Left renal pelvis (tissue), 4 donors: ENCODE results near the gene PTPRT. TPM values are rescaled to one million over a fixed set of nuclear protein-coding genes. Genes with fewer than 3 reads are reported as not detected.

Source experiments
- DNase-seq, 4 donors: peaks; one replicate each; pipeline ENCODE4 v3.0.0-alpha.2; 2013; ENCODE audit warnings: low read depth in 4 of 4, low spot score in 3 of 4
- polyA plus RNA-seq, 4 donors: library from polyadenylated mRNA; unstranded; fragments of 120-200 nt; gene quantifications; one replicate each; pipeline ENCODE4 v1.2.1, GENCODE V29; 2013; ENCODE audit not compliant: insufficient read length in 4 of 4

PTPRT gene
- polyA plus RNA-seq, 4 donors: 0.43 to 22.1 (median 0.89) TPM

DNA sequence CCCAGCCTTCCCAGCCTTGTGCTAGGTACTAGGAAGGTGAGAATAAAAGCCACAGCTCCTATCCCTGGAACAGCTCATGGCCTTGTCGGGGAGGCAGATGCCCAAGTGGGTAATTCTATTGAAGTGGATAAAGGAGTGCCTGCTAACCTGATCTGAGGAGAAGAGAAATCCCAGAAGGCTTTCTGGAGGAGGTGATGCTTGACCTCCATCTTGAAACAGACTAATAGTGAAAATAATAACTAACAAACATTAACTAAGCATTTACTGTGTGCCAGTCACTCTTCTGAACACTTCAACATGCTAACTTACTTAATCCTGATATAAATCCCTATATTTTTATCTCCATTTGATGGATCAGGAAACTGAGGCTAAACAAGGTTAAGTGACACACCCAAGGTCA is 1078.4 kb downstream of the PTPRT start:
- no peak for DNase-seq

- DNase-seq: no peak
These were observed 1079.4 kb downstream of the PTPRT start for GRCh38 chr20:42110301-42110700.

DNA sequence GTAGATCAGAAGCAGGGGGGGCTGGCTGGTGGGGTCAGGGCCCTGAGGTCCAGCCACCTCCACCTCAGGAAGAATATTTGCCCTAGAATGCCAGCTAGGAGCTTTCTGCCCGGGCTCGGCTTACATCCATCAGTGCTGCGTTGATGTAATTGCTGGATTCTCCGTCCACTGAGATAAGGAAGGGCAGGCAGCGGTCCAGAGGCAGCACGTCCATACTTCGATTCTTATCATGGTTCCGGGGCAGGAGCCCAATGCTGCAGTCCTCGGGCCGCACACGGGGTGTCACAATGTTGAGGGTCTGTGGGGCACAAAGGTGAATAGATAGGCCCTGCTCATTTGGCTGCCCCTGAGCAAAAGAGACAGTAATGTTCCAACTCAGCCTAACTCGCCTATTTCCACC is 1087.7 kb downstream of the PTPRT start:
- no peak for DNase-seq

DNA sequence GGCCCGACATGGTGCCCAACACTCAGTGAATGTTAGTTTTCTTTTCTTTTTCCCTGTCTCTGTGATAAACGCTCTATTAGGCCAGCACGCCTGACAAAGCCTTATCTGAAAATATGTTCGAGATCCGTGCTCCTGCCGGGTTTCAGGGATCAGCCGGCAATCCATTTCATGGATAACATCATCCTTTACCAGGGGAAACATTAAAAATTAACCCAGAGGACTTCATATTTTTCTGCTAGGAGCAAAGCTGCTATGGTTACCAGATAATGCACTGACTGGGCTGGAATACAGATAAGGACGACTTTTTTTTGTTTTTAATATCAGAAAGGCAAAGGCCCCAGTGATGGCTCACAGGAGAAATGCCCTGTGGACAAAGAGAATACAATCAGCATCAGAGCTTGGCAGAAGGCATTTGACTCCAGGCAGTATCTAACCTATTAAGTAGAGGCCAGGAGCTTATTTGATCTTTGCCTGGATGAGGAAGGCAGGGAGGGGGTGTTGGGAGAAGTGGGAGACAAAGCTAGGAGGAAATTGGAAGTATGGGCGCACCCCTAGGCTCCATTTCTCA is 1089.5 kb downstream of the PTPRT start:
- no peak for DNase-seq

- no peak for DNase-seq
These were observed 1090.6 kb downstream of the PTPRT start for GRCh38 chr20:42099101-42099500.

GRCh38 chr20:42098418-42098817 is 1091.3 kb downstream of the PTPRT start:
- DNase-seq: no peak

DNA sequence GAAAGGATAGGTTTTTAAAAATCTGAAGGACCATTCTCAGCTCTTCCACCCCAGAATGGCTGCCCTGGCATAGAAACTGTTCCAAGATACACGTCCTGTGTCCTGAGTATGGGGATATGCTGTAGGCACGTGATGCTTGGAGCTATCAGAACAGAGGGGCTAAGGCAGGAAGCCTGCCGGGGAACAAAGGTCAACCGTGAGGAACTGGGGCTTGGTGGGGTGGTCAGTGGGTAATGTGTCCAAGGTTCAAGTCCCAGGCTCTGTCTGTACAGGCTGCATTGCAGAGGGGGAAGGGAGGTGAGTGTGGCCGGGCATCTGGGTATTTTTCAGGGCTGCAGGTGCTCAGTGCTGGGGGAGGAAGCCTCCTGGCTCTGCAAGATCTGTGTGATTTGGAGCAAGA is 1092.0 kb downstream of the PTPRT start:
- no peak for DNase-seq

DNA sequence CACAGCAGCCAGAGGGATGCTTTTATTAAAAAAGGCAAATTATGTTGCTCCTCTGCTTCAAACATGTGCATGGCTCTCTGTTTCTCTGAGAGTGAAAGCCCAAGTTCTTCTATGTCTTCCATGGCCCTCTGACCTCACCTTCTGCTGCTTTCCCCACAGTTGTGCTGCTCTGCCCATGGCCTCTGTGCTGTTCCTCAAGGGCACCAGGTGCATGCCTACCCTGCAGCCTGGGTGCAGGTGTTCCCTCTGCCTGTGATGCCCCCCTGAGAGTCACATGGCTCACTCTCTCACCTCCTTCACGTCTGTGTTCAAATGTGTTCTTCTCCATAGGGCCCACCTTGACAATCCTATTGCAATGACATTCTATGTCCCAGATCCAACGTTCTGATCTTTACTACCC is 1094.5 kb downstream of the PTPRT start:
- no peak for DNase-seq

DNA sequence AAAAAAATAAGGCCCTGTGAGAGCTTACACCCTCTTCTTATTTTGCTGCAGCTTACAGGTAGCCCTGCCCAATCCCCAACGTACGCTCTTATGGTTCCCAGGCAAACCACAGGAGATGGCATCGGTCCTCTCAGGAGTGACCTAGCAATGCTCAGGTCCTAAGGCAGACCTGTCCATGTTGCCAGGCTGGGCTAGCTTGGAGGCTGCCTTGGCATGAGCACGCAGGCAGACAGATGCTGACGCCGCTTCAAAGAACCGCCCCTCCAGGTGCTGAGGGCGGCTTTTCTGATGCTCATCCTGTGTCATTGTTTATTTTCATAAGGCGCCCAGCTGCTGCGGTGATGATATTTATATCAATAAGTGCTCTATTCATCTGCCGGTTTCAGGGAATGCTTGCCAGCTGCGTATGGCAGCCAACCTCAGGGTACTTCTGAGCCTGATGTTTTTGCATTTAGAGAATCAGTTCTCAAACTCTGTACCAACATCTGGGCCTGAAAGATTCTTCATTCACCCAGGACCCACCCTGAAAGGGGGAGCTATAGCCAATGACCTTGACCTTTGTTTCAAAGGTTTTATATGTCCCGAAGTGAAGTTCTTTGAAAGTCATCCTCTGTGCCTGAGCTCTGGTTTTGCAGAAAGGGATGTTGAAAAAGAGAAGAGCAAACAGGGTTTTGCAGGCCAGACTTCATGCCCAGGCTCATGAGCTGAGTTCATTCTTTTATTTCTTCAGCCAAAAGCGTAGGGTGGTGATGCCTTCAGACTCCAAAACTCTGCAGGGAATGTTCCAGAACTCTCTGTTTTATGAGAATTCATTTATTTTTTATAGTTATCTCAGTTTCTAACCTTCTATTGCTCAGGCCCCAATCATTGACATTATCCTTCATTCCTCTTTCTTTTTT is 1095.9 kb downstream of the PTPRT start:
- DNase-seq: no peak

GRCh38 chr20:42093041-42093440 is 1096.7 kb downstream of the PTPRT start:
- DNase-seq: no peak

GRCh38 chr20:42085366-42085765 is 1104.3 kb downstream of the PTPRT start:
- DNase-seq: no peak

- no peak for DNase-seq
These were observed 1106.4 kb downstream of the PTPRT start for GRCh38 chr20:42083280-42083679.

DNA sequence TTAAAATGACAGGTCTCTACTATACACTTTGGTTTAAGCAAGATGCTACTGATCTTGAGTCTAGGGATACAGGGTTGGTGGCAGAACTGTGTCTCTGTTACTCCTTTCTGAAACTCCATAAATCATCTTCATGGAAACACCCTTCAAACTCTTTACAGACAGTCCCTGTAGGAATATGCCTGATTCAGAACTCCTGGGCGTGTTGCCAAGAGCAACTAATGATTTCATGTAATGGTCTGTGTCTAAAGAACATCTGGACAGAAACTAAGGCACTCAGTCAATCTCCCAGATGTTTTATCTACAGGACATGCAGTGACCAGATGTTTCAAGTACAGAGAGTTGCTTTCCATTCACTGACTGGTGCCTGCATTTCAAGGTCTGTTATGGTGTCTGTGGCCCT is 1107.1 kb downstream of the PTPRT start:
- peak; percentile 46 to 73 (median 60) for DNase-seq

DNA sequence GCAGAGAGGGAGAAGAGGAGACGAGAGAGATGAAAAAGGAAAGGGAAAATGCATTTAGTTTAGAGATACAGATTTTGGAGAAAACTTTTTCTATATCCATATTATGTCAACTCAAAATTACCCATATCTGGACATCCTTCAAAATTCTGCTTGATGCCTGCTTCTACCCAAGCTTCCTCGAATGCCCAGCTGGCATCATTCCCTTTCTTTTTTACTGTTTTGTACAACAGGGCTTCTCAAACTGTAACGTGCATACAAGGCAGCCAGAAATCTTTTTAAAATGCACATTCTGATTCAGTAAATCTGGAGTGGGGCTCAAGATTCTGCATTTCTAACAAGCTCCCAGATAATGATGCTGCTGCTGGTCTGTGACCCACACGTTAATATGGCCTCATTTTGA is 1108.8 kb downstream of the PTPRT start:
- no peak for DNase-seq

DNA sequence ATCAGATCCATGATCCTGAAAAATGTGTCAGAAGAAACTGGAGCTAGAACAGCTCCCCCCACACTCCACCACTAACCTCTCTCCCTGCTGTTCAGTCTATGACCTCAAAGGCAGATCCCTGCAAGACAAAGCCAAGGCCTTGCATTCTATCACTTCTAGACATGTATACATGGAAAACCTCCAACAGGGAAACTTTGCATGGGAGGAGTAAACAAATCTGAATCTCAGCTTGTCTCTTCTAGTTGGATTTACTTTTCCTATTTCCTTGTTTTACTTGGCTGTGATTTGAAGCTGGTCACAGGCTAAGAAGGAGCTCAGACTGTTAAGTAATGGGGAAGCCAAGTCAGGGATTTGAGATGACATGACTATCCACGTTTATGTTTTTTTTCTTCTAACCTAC is 1114.8 kb downstream of the PTPRT start:
- DNase-seq: no peak

- no peak for DNase-seq
These were observed 1122.1 kb downstream of the PTPRT start for GRCh38 chr20:42067596-42067995.

GRCh38 chr20:42067174-42067573 is 1122.5 kb downstream of the PTPRT start:
- DNase-seq: no peak

GRCh38 chr20:42063141-42063540 is 1126.6 kb downstream of the PTPRT start:
- DNase-seq: no peak

DNA sequence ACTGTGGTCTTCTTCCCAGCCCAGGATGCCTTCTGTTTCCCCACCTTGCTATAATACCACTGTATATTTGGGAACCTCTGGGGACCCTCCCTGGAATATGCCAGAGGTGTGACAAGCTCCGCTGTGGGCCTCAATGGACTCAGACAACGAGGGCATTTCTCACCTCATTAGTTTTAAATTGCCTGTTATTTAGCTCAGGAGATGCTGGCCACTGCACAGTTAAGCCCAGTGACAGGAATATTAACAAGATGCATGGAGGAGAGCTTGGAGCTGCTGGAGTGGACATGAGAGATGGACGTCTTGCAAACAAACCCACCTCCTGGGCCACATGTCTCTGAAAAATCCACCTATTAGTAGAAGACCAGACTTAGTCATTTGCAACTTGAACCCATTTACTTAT is 1136.4 kb downstream of the PTPRT start:
- DNase-seq: no peak

DNA sequence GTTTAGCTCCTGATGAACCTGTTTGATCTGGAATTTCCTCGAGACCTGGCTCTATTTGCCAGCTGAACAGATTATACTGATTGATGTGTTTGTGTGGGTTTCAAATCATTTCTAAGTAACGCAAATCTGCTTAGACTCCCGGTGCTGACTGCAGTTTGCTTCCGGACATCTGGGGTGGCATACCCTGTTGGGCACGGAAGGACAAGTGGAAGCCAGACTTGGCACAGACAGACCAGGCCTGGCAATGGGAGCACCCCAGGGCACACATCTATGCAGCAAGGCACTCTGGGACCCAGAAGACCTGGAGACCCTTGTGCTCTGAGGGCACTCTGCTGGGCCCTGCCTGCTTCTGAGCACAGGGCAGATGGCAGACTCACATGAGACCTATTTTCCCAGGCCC is 1137.8 kb downstream of the PTPRT start:
- no peak for DNase-seq

GRCh38 chr20:42046371-42047085 is 1143.2 kb downstream of the PTPRT start:
- DNase-seq: no peak

GRCh38 chr20:42043921-42044320 is 1145.8 kb downstream of the PTPRT start:
- DNase-seq: no peak
